Thyroid gland (tissue), 4 donors: ENCODE data around the gene WIPF3.

ENCODE experiments used
- CTCF ChIP-seq, 6 experiments: fragments of 200-600 bp in 3 of 6; fragments of 450-650 bp in 3 of 6; sonication (generic) in 3 of 6; IDR thresholded peaks; one replicate each; pipeline ENCODE4 v1.5.1; 2016 to 2019; ENCODE audit warnings: antibody characterized with exemption in 6 of 6, mild to moderate bottlenecking in 2 of 6, inconsistent platforms in 1 of 6, moderate library complexity in 1 of 6
- POLR2A ChIP-seq, 2 donors: fragments of 450-650 bp; IDR thresholded peaks; one replicate each; pipeline ENCODE4 v1.6.1; 2017; ENCODE audit warnings: antibody characterized with exemption in 2 of 2, mild to moderate bottlenecking in 2 of 2, moderate library complexity in 1 of 2

GRCh38 chr7:29847916-29848315 lies 41.6 kb downstream of the WIPF3 start:
- TF ChIP-seq POLR2A (IDR thresholded peaks at IDR 0.05) = no peak
- TF ChIP-seq CTCF (IDR thresholded peaks at IDR 0.05) = no peak
